T-helper 22 cell (primary cell): ENCODE results near the gene PHF3.
"Not testable (repeated sequence)": the region's sequence is repeated elsewhere in the genome, so short reads cannot be mapped to it uniquely, and the experiment has no call there.

ENCODE experiments used
- DNase-seq: peaks from one replicate; pipeline ENCODE4 v3.0.0-alpha.2; 2020; ENCODE audit warnings: low read depth

The PHF3 gene

DNA sequence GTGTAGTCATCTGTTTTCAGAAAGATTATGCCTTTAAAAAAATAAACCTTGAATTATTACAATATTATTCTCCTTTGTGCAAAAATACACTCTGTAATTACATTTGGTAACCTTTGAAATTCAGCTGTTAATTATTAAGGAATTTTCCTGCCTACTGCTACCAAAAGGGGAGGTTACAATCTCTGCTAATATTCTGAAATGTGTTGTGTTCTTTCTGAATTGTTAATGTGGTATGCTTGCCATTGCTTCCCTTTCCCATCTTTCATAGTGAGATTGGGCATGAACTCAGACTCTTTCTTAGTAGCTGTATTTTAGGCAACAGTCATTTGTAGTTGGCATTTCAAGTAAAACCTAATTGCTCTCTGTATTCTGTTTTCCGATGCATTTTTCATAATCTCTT lies 73.0 kb downstream of the PHF3 start:
- no peak for DNase-seq

DNA sequence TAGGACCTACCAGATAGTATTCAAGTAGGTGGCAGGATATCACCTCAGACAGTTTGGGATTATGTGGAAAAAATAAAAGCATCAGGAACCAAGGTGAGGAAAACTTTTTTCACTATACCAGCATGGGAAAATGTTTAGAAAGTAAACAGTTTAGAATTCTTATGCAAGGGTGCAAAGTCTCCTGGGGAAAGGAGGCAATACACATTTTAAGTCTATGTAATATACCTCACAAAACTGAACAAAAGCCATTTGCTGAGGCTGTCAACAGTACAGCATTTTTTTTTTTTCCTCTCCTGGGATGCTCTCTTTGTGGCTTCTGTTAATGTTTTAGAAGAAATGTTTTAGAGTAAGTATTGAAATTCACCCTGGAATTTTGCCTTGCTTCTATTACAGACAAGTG lies 73.5 kb downstream of the PHF3 start:
- no peak for DNase-seq

DNA sequence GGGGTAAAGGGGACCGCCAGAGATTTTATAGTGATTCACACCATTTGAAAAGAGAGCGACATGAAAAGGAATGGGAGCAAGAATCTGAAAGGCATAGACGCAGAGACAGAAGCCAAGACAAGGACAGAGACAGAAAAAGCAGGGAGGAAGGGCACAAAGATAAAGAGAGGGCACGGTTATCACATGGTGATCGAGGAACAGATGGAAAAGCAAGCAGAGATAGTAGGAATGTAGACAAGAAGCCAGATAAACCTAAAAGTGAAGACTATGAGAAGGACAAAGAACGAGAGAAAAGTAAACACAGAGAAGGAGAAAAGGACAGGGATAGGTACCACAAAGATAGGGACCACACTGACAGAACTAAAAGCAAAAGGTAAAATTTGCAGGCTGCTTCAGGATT lies 77.7 kb downstream of the PHF3 start:
- no peak for DNase-seq

DNA sequence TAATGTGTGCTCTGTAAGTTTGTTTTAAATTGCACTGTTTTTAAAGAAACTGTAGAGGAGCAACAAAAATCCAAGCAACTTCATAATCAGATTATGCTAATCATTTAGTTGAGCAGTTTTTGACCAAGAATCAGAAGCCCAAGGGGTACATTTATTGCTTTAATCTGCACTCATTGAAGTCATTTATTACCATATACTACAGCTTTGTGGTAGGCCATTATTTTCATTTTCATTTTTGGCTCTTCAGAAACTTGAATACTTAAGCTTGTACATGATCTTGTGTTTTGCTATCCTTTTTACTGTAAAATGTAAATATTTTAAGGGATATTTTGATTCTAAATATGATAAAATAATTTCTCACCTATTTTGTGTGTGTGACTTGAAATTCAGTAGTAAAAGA lies 78.5 kb downstream of the PHF3 start:
- DNase-seq, result no peak

DNA sequence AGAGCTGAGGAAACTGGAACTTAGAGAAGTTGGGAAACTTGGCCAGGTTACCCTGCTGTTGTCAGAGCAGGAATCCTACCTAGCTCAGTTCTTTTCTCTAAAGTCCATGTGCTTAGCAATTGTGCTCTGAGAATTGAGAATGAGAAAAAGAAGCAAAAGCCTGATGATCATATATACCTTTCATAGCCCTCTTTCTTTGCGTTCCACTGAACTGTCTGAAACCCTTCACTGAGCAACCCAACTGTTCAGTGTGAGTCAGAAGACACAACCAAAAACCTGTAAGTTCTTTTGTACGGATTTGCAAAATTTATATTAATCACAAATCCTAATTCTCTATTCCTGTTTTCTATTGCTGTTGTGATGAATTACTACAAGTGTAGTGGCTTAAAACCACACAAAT lies 80.6 kb downstream of the PHF3 start:
- DNase-seq, result no peak

DNA sequence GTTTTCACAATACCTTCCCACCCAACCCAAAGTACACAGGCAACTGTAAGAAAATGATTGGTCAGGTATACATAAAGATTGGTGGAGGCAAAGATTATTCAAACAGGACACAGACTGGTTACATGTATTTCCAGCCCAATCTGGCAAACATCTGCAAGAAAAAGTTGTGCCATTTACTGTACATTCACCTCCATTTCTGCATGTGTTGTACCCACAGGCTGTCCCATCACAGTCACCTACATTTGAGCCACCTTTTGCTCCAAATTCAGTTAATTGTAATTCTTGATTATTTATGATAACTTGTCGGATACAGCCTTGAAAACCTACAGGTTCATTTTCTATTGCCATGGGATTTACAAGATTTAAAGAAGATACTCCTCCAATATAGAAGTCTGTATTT lies 85.6 kb downstream of the PHF3 start:
- no peak for DNase-seq

DNA sequence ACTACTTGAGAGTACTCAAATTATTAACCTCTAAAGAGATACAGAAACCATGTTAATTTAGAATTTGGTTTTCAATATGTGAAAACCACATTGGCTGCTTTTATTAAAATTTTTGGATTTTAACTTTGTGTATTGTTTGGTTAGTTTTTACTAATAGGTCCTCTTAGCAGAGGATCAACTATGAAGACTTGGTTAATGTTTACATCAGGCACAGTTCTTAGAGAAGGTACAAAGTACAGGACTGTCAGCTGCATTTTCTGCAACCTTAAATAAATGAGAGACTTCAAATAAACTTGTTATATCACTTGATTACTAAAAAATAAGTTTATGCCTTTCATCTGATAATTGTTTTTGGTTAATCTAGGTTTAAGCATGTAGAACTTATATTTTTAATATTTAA lies 89.1 kb downstream of the PHF3 start:
- no peak for DNase-seq

DNA sequence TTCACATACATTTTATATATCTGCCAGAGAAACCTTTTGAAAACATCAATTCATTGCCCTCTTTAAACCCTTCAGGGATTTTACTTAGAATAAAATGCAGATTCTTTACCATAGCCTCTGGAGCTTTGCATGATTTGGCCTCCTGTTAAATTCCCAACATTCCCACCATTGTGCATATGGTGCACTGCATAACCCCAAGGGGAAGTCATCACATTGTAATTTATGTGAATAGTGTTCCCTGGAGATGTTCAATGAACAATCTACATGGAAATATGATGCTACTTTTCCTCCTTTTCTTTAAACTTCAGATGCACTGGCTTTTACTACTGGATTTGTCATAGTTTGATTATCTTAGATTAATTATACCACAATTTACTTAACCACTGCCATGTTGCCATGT lies 94.7 kb downstream of the PHF3 start:
- no peak for DNase-seq

DNA sequence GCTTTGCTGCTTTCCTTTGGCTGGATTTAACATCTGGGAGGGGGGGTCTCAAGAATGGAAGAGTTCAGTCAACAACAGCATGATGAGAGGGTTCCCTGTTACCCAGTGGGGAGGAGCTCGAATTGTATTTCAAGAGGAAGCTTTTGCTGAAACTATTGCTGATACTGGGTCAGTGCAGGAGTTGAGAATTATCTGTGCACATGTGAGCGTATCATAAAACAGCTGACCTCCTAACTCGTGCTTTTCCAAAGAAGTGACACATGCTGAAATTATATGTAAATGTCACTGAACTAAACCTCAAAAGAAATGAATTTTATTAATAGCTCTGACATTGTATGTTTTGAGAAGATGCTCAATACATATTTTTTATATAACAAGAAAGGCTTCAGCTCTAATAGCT lies 96.3 kb downstream of the PHF3 start:
- DNase-seq, result no peak

DNA sequence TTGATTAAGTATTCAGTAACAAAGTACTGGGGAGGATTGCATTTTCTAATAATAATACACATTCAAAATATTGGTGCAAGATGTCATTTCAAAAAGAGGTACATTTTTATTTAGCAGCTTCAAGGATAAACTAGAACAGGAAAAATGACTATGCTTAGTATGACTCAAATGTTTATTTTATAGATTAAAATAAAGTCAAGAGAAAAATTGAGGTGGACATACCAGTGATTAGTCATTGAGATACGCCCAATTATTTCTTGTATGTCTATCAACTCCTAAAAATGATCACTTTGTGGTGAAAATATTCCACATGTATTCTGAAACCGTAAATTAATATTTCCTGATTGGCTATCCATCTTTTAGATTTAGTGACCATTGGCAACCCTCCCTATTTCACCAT lies 96.7 kb downstream of the PHF3 start:
- no peak for DNase-seq

DNA sequence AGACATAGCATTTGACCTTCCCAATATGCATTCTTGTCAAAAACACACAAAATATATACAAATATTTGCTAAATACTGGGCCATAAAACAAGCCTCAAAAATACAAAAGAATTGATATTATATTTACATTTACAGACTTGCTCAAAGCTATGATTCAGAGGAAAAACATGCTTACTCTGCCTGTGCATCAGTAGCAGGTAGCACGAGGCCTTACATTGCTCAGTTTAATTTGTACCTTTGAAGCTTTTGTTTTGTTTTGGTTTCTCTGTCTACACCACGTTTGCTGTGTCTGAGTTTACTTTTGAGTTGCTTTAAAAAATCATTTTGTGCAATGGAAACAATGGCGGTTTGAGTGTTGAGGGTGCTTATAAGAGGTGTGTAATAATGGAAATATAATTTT lies 99.3 kb downstream of the PHF3 start:
- no peak for DNase-seq

DNA sequence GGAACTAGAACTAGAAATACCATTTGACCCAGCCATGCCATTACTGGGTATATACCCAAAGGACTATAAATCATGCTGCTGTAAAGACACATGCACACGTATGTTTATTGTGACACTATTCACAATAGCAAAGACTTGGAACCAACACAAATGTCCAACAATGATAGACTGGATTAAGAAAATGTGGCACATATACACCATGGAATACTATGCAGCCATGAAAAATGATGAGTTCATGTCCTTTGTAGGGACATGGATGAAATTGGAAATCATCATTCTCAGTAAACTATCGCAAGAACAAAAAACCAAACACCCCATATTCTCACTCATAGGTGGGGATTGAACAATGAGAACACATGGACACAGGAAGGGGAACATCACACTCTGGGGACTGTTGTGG lies 102.6 kb downstream of the PHF3 start:
- not testable (repeated sequence) for DNase-seq

DNA sequence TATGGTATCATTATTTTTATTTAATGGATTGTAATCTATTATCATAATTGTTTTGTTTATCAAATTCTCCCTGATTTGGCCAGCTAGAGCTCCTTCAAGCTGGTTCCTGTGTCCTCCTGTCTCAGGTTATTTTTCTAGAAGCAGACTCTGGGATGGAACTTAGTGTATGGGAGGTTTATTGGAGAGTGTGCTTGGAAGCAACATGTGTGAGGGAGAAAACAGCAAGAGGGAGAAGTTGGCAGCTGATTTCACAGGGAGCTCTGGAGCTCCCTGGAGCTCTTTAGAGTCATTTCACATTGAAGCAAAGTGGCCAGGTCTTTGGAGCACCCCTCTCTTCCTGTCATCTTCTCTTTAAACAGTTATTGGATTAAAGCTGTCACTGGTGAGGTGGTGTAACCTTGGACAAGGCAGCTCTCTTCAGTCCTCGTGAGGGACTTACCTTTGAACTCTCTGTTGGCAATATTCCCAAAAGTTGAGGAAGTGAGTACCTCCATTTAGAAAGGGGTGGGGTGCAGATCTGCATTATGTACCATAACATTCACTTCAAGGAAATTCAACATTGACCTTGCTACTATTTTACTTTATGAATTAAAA lies 103.6 kb downstream of the PHF3 start:
- DNase-seq, result no peak

DNA sequence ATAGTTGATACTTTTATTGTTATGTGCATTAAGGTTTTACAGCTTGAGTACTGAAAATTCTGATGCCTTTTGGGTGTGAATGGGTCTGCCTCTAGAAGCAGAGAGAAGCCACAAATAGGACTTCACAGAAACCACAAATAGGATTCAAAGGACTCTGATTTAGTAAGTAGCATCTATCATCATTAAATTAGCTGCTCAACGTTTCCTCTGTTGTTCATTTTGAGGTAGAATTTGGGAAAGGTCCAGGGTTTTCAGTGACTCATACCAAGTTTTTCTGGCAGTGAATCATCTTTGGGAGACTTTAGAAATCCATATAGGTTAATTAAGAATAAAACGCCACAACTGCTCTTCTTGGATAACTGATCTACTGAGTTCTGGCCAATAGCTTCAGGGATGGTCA lies 105.1 kb downstream of the PHF3 start:
- DNase-seq, result no peak

DNA sequence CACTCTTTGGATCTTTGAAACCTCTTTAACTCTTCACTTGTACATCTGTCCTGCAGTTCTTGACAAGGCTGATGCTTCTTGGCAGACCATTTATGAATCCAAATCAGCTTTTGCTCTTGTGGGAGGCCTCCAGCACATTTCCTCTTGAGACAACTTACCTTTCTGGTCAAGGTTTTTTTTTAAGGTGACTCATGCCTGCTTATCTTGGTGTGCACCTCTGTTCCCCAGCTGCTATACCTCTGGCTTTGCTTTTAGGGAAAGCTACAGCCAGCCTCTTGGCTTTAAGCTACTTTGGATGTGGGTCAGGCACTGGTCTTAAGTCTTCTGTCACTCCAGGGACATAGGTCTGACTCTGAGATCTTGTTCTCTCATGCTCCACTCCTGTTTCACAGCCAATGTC lies 106.5 kb downstream of the PHF3 start:
- no peak for DNase-seq

DNA sequence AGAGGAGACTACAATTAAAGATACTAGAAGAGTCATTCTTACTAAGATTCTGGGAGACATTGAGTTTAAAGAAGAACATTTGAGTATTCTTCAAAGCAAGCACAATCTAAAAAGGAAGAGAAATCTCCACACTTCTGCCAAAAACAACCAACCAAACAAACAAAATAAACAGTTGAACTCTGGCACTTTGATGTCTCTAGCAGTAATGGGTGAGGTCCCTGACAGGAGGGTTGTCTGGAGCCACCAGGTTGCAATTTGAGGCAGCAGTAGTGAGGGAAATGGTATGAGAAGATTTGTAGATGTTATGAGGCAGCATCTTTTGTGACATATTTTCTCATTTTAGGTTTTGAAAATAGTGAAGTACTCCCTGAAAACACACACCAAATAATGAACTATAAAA lies 108.1 kb downstream of the PHF3 start:
- no peak for DNase-seq

DNA sequence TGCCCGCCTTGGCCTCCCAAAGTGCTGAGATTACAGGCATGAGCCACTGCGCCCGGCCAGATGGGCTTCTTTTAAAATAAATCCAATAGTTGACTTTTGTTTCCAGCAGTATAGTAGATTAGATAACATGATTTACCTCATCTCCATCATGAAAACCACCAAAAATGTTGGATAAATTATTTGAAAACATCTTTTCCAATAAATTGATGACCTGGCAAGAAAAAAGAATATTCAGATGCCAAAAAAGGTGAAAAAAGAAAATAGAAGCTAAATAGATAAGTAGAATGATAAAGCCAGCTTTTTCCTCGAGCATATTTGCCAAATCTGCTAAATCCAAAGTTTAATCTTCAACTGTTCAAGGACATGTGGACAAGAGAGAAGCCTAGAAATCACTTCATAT lies 109.2 kb downstream of the PHF3 start:
- no peak for DNase-seq

DNA sequence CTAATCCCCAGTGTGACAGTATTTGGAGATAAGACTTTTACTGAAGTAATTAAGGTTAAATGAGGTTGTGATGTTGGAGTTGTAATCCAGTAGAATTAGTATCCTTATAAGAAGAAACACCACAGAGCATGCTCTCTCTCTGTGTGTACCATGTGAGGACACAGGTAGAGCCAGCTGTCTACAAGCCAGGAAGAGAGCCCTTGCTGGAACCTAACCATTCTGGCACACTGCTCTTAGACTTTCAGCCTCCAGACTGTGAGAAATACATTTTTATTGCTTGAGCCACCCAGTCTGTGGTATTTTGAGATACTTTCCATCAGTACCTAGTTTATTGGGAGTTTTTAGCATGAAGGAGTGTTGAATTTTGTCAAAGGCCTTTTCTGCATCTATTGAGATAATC lies 110.2 kb downstream of the PHF3 start:
- DNase-seq, result no peak

DNA sequence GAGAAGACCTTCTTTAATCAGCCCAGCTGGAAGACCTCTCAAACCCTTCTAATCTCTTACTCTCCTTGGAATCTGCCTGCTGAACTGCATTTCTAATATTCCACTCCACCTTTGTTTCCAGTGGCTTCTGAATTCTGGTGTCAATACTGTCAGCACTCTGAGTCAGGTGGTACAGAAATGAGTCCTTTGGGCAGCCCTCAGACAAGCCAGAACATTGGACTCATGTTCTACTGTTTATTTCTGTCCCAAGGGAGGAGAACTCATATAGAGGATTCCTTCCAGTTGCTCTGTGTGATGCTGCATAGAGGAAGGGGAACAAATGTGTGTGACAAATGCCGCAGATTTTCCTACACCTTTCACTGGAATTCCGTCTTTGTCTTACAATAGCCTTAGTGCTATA lies 114.8 kb downstream of the PHF3 start:
- DNase-seq, result no peak

DNA sequence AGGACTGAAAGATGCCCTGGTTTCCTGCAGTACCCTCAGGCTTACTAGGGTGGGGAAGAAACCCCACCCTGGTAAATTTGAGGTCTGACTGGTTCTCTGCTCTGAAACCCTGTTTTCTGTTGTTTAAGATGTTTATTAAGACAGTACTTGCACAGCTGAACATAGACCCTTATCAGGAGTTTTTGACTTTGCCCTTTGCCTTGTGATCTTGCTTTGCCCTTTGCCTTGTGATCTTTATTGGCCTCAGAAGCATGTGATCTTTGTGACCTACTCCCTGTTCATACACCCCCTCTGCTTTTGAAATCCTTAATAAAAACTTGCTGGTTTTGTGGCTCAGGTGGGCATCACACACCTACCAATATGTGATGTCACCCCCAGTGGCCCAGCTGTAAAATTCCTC lies 121.7 kb downstream of the PHF3 start:
- DNase-seq, result not testable (repeated sequence)

DNA sequence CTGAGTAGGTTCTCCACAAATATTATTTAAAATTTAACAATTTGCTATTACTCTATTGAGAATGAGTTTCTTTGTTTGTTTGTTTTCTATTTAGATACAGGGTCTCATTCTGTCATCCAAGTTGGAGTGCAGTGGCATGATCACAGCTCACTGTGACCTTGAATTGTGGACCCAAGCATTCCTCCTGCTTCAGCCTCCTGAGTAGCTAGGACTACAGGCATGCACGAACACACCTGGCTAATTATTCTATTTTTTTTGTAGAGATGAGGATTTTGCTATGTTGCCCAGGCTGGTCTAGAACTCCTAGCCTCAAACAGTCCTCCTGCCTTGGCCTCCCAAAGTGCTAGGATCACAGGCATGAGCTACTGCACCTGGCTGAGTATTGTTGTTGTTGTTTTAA lies 122.2 kb downstream of the PHF3 start:
- DNase-seq, result no peak

DNA sequence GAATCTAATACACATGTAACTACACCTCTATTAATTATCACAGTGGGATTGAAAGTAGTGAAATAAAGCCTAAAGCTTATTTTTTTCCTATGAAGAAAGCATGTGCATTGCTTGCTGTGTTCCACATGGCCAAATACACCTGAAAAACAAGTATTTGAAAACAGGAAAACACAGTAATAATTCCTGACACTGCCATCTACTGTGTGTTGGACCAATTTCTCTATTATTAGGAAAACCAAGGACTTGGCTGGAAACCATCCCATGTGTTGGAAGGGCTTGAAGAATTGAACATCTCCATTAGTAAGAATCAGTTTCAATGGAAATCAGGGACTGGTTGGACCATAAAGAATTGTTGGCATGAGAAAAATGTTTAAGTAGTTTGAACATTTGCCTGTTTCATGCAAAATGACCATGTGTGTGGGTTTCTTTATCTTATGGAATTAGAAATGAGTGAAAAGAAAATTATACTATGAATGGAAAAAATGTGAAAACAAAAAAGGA lies 124.1 kb downstream of the PHF3 start:
- no peak for DNase-seq

DNA sequence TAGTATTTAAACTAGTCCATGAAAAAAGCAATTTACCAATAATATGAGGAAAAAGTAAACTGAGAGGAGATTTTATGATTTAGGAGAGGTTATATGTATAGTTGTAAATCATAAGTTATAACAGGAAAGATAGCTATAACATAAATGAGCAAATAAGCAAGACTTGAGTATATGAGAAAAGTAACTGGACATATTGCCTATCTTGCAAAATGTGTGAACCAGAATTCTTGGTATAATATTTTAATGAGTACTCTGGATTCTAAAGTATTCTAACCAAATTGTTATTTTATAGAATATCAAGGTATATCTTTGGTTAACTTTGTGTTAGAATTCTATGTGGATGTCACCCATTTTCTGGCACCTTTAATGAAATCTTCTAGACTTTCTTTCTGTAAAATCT lies 124.6 kb downstream of the PHF3 start:
- no peak for DNase-seq

DNA sequence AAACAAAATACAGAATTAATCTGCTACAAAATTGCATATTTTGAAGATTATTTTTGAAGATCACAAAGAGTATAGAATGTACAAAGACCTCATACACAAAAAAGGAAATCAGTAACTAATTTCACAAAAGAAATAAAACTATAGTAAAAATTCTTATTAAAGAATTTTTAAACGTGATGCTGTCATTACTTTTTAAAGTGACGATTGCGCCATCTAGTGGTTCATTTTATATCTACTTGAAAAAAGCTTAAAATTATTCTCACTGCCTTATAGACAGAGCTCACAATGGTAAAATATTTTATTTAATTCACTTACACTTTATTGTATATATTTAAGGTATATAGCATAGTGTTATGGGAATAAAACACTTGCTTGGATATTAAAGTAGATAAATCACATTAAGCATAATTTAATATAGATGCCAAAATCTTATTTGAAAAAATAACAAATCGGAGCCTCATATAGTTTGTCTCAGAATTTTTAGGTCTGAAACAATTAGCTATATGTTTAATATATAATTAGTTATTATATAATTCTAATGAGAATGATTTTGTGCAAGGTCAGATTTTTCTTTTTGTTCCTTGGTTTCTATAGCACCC lies 128.8 kb downstream of the PHF3 start:
- DNase-seq, result no peak
